Fibroblast of lung (primary cell): ENCODE results near the gene GNS. TPM values are rescaled to one million over a fixed set of nuclear protein-coding genes. Genes with fewer than 3 reads are reported as not detected.

Experiments used
- DNase-seq, 2 donors: peaks; one replicate each; pipeline versions ENCODE4 v3.0.0 to v3.0.0-alpha.2; 2010; ENCODE audit warnings: low read depth in 2 of 2
- H2AFZ ChIP-seq: 2 replicates; pipeline ENCODE4 v1.5.1; 2012; ENCODE audit warnings: low read length, control low read depth, inconsistent platforms
- H3K27ac ChIP-seq: 2 replicates; pipeline ENCODE4 v1.5.1; 2011; ENCODE audit warnings: low read length, control low read depth; ENCODE audit not compliant: insufficient read depth
- H3K27me3 ChIP-seq: 2 replicates; pipeline ENCODE4 v1.5.1; 2011; ENCODE audit warnings: mild to moderate bottlenecking, low read length; ENCODE audit not compliant: control insufficient read depth, insufficient read depth
- H3K36me3 ChIP-seq: 2 replicates; pipeline ENCODE4 v1.5.1; 2011; ENCODE audit warnings: low read length; ENCODE audit not compliant: control insufficient read depth, insufficient read depth
- H3K4me1 ChIP-seq: 2 replicates; pipeline ENCODE4 v1.5.1; 2011; ENCODE audit warnings: low read length; ENCODE audit not compliant: control insufficient read depth, insufficient read depth; ENCODE audit errors: extremely low read depth
- H3K4me2 ChIP-seq: 2 replicates; pipeline ENCODE4 v1.5.1; 2011; ENCODE audit warnings: low read length, control low read depth; ENCODE audit not compliant: insufficient read depth; ENCODE audit errors: extremely low read depth
- H3K4me3 ChIP-seq, 4 experiments: fragments of 200-600 bp in 1 of 4; sonication (generic) in 1 of 4; replicated peaks in 1 of 4; 2 replicates each; pipeline ENCODE4 v1.5.1; 2011 to 2016; ENCODE audit warnings: low read length in 4 of 4, low read depth in 3 of 4, mild to moderate bottlenecking in 3 of 4, control low read depth in 2 of 4, inconsistent platforms in 1 of 4, mixed read lengths in 1 of 4; ENCODE audit not compliant: insufficient read depth in 1 of 4; ENCODE audit errors: control extremely low read depth in 1 of 4
- H3K79me2 ChIP-seq: 2 replicates; pipeline ENCODE4 v1.5.1; 2012; ENCODE audit warnings: mild to moderate bottlenecking, low read length, inconsistent platforms; ENCODE audit not compliant: control insufficient read depth, insufficient read depth
- H3K9ac ChIP-seq: 2 replicates; pipeline ENCODE4 v1.5.1; 2011; ENCODE audit warnings: mild to moderate bottlenecking, low read length, control low read depth; ENCODE audit not compliant: insufficient read depth
- H3K9me3 ChIP-seq: 2 replicates; pipeline ENCODE4 v1.5.1; 2012; ENCODE audit warnings: low read depth, low read length; ENCODE audit not compliant: control insufficient read depth, insufficient read depth
- H4K20me1 ChIP-seq: 2 replicates; pipeline ENCODE4 v1.5.1; 2011; ENCODE audit warnings: low read length; ENCODE audit not compliant: control insufficient read depth, insufficient read depth; ENCODE audit errors: extremely low read depth
- EZH2 ChIP-seq: IDR thresholded peaks from 2 replicates; pipeline ENCODE4 v1.5.1; 2012; ENCODE audit warnings: low read length, control low read depth, mild to moderate bottlenecking; ENCODE audit errors: missing control alignments
- polyA plus RNA-seq, 2 donors: library from polyadenylated mRNA; depleted of rRNA in 1 of 2; stranded (reverse) in 1 of 2; unstranded in 1 of 2; fragments of >200 nt; gene quantifications; 2 replicates each; pipeline ENCODE4 v1.2.1, GENCODE V29; 2011 to 2012; ENCODE audit warnings: missing spikeins in 1 of 2
- total RNA-seq: library from RNA; depleted of rRNA; stranded (reverse); fragments of >200 nt; gene quantifications from 2 replicates; pipeline ENCODE4 v1.2.1, GENCODE V29; 2014
- TF ChIP-seq, protein P1 (sequence below), 2 donors: IDR thresholded peaks in 1 of 2; conservative IDR thresholded peaks in 1 of 2; 1 replicate in 1 of 2; 2 replicates in 1 of 2; pipeline ENCODE4 v1.5.1; 2011 to 2012; ENCODE audit warnings: low read length in 2 of 2, control low read depth in 1 of 2, inconsistent platforms in 1 of 2, low read depth in 1 of 2, mild to moderate bottlenecking in 1 of 2

GNS gene
- total and polyA plus RNA-seq, 2 donors (not counting 1 experiment from before 2014, with no cell fraction given) = 219 to 249 TPM

DNA sequence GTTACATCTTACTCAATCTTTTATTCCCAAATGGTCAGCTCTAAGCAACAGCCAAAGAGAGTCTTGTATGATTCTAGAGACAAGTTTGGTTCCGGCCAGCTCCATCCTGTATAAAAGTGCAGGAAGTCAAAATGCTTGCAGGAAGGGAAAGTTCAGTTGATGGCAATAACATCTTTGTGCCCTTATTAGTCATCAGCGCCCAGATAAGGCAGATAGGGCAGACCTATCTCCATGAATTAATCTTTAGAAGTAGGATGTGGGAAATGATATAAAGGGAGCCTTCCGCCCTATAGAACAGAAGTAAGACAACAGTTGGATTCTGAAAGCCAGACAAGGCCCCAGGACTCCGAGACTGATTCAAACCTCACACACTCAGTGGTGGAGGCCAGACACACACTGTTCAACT is 6.4 kb downstream of the GNS start:
- TF ChIP-seq, protein P1, sequence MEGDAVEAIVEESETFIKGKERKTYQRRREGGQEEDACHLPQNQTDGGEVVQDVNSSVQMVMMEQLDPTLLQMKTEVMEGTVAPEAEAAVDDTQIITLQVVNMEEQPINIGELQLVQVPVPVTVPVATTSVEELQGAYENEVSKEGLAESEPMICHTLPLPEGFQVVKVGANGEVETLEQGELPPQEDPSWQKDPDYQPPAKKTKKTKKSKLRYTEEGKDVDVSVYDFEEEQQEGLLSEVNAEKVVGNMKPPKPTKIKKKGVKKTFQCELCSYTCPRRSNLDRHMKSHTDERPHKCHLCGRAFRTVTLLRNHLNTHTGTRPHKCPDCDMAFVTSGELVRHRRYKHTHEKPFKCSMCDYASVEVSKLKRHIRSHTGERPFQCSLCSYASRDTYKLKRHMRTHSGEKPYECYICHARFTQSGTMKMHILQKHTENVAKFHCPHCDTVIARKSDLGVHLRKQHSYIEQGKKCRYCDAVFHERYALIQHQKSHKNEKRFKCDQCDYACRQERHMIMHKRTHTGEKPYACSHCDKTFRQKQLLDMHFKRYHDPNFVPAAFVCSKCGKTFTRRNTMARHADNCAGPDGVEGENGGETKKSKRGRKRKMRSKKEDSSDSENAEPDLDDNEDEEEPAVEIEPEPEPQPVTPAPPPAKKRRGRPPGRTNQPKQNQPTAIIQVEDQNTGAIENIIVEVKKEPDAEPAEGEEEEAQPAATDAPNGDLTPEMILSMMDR (conservative IDR thresholded peaks at IDR 0.05 in 1 of 2, IDR thresholded peaks at IDR 0.05 in 1 of 2; ENCODE audit: low read depth in 1 of 2, low read length in 2 of 2) = no peak
- TF ChIP-seq EZH2 = no peak
- Histone ChIP-seq H3K4me2 (no peak overlapping the region), H3K9me3 (no peaks in the 10 kb centered on the region), H3K79me2 (peaks cover 6% of the 10 kb centered on the region), H3K4me3 (no peak overlapping the region), H3K27ac (no peak overlapping the region), H3K36me3 (peaks cover 1% of the 10 kb centered on the region), H3K4me1 (no peaks in the 10 kb centered on the region), H3K27me3 (no peaks in the 10 kb centered on the region), H3K9ac (no peak overlapping the region), H2AFZ (no peak overlapping the region), H4K20me1 (no peaks in the 10 kb centered on the region)
- no peak for DNase-seq

DNA sequence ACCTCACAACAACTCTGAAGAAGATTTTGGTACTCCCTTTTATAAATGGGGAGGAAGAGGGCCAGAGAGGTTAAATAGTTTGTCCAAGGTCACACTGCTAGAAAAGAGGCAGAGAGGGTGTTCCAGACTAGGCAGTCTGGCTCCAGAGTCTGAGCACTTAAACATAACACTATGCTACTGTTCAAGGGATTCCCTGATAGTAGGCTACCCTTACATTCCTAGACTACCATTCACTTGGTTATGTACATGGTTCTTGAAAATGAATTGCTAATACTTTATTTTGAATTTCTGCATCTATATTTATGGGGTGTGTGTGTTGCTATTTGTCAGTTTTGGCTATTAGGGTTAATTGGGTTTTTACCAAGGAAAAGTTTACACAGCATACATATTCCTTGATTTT is 7.2 kb downstream of the GNS start:
- Histone ChIP-seq H3K27me3 (no peaks in the 10 kb centered on the region), H3K9ac (no peak overlapping the region), H2AFZ (no peak overlapping the region), H3K27ac (no peak overlapping the region), H3K79me2 (peaks cover 5% of the 10 kb centered on the region), H4K20me1 (no peaks in the 10 kb centered on the region), H3K4me1 (peaks cover under 1% of the 10 kb centered on the region), H3K36me3 (peaks cover 1% of the 10 kb centered on the region), H3K4me2 (no peak overlapping the region), H3K9me3 (no peaks in the 10 kb centered on the region), H3K4me3 (no peak overlapping the region)
- DNase-seq = no peak
- no peak for TF ChIP-seq EZH2
- TF ChIP-seq, protein P1 (conservative IDR thresholded peaks at IDR 0.05 in 1 of 2, IDR thresholded peaks at IDR 0.05 in 1 of 2; ENCODE audit: low read depth in 1 of 2, low read length in 2 of 2) = no peak

DNA sequence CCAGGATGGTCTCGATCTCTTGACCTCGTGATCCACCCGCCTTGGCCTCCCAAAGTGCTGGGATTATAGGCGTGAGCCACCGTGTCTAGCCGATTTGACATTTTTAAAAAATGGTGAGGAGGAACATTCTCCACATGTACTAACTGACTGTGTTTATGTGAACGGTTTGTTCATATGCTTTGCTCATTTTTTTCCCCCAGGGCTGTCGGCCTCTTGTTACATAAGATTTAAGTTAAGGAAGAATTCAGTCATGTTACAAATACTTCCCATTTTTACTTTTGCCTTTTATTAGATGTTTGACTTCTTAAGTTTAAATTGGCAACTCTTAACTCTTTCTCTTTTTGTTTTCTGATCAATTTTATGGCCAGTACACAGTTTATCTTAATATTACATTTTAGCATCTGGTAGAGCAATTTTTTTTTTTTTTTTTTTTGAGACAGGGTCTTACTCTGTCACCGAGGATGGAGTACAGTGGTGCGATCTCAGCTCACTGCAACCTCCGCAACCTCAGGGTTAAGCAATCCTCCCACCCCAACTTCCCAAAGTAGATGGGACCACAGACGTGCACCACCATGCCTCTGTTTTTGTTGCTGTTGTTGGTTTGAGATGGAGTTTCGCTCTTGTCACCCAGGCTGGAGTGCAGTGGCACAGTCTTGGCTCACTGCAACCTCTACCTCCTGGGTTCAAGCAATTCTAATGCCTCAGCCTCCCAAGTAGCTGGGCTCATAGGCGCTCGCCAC is 9.6 kb downstream of the GNS start:
- H3K4me1 ChIP-seq = peaks cover 7% of the 10 kb centered on the region
- H3K36me3 ChIP-seq = peaks cover 3% of the 10 kb centered on the region
- no peaks in the 10 kb centered on the region for H4K20me1 ChIP-seq
- no peak overlapping the region for H3K27ac ChIP-seq
- no peak for DNase-seq
- H3K4me2 ChIP-seq = no peak overlapping the region
- H3K4me3 ChIP-seq = no peak overlapping the region
- TF ChIP-seq, protein P1 (conservative IDR thresholded peaks at IDR 0.05 in 1 of 2, IDR thresholded peaks at IDR 0.05 in 1 of 2; ENCODE audit: low read depth in 1 of 2, low read length in 2 of 2) = no peak
- no peak for TF ChIP-seq EZH2
- H3K9me3 ChIP-seq = no peaks in the 10 kb centered on the region
- no peaks in the 10 kb centered on the region for H3K79me2 ChIP-seq
- H3K9ac ChIP-seq = no peak overlapping the region
- no peak overlapping the region for H2AFZ ChIP-seq
- H3K27me3 ChIP-seq = no peaks in the 10 kb centered on the region
